ENCODE measurements around the gene UTS2B.

UTS2B gene

DNA sequence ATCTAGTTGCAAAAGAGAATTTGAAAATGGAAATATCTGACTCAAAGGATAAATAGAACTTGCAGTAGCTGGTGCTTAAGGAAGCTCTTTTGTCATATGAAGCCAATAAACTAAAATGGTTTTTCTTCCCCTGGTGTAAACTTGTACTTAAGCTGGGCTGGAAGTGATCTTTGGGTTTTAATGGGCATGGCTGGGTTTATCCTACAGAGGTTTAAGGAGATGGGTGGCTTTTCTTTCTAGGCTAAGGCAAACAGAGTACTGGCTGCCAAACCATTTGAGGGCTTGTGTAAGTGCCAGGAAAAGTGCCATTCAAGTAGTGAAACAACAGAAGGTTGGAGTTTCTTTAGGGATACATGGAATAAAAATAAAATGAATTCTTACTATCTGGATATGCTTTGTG, 12.1 kb upstream of the UTS2B start:
- Histone ChIP-seq H3K27me3 (replicated peaks in 2 of 5; ENCODE audit: control insufficient read depth in 4 of 5, insufficient read depth in 5 of 5, low read length in 4 of 5) (no peaks in the 10 kb centered on the region), H3K36me3 (ENCODE audit: control insufficient read depth in 4 of 4, insufficient read depth in 4 of 4, low read length in 3 of 4) (no peaks in the 10 kb centered on the region), H3K9me3 (ENCODE audit: control extremely low read depth in 1 of 5, control insufficient read depth in 4 of 5, insufficient read depth in 2 of 5, low read depth in 1 of 5, low read length in 4 of 5) (no peaks in the 10 kb centered on the region), H3K27ac (ENCODE audit: insufficient read depth in 1 of 2, low read depth in 1 of 2, low read length in 2 of 2, poor library complexity in 1 of 2, severe bottlenecking in 2 of 2) (no peak overlapping the region), H3K4me3 (ENCODE audit: control insufficient read depth in 1 of 7, extremely low read depth in 1 of 7, insufficient read depth in 4 of 7, low read depth in 2 of 7, low read length in 6 of 7) (no peak overlapping the region), H3K4me1 (ENCODE audit: control extremely low read depth in 1 of 4, control insufficient read depth in 4 of 4, insufficient read depth in 4 of 4, low read length in 3 of 4) (no peaks in the 10 kb centered on the region)
- POLR2A ChIA-PET: no interaction called here
- no peak for DNase-seq
- CTCF ChIA-PET: no interaction called here

DNA sequence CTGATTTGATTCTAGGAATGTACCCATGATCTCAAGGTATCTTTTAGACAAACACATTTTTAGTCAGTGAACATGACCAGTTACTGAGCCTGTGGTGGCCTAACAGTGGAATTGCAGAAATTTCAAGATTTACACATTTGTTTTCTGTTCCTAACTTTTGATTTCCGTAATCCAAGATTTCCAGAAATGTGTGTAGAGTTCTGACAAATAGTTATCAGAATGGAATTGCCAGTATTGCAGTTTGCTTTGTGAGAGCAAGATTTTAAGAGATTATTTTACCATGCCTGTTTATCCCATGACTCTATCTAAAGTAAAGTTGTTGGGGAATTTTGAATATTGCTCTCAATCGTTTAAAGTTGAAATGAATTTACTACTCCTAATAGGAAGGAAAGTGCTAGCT, 11.7 kb upstream of the UTS2B start:
- ChIA-PET POLR2A (no interaction called here), CTCF (no interaction called here)
- no CpG with 5 or more reads among the region's 2 CpGs for WGBS (ENCODE audit: insufficient coverage)

DNA sequence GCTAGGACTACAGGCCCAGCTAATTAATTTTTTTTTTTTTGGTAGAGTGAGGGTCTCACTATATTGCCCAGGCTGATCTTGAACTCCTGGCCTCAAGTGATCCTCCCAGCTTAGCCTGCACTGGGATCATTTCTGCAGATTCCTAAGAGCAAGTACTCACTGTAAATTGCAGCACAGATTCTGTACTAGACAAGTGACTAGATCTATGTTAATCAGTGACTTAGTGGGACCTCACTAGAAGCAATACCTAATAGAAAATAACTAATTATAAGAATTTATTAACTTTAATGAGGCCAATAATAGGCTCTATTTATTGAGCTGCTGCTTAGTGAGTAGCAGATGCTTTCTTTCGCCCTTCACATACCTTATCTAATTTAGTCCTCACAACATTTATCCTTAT, 10.6 kb upstream of the UTS2B start:
- no peaks in the 10 kb centered on the region for H3K36me3 ChIP-seq (ENCODE audit: control insufficient read depth in 4 of 4, insufficient read depth in 4 of 4, low read length in 3 of 4)
- WGBS (ENCODE audit: insufficient coverage): no CpG with 5 or more reads among the region's 1 CpG
- DNase-seq: no peak
- no peaks in the 10 kb centered on the region for H3K9me3 ChIP-seq (ENCODE audit: control extremely low read depth in 1 of 5, control insufficient read depth in 4 of 5, insufficient read depth in 2 of 5, low read depth in 1 of 5, low read length in 4 of 5)
- no peak overlapping the region for H3K27ac ChIP-seq (ENCODE audit: insufficient read depth in 1 of 2, low read depth in 1 of 2, low read length in 2 of 2, poor library complexity in 1 of 2, severe bottlenecking in 2 of 2)
- H3K4me3 ChIP-seq (ENCODE audit: control insufficient read depth in 1 of 7, extremely low read depth in 1 of 7, insufficient read depth in 4 of 7, low read depth in 2 of 7, low read length in 6 of 7): no peak overlapping the region
- H3K27me3 ChIP-seq (replicated peaks in 2 of 5; ENCODE audit: control insufficient read depth in 4 of 5, insufficient read depth in 5 of 5, low read length in 4 of 5): no peaks in the 10 kb centered on the region
- POLR2A ChIA-PET: no interaction called here
- no peaks in the 10 kb centered on the region for H3K4me1 ChIP-seq (ENCODE audit: control extremely low read depth in 1 of 4, control insufficient read depth in 4 of 4, insufficient read depth in 4 of 4, low read length in 3 of 4)
- CTCF ChIA-PET: interaction anchor here (0.6 kb wide), 2 partner anchors 52 to 738 kb away, joined by 3 read pairs; no protein-coding TSS in a partner anchor

More for the DNA sequence above, 11.7 kb upstream of the UTS2B start:
- Histone ChIP-seq H3K9me3 (ENCODE audit: control extremely low read depth in 1 of 5, control insufficient read depth in 4 of 5, insufficient read depth in 2 of 5, low read depth in 1 of 5, low read length in 4 of 5) (no peaks in the 10 kb centered on the region), H3K27ac (ENCODE audit: insufficient read depth in 1 of 2, low read depth in 1 of 2, low read length in 2 of 2, poor library complexity in 1 of 2, severe bottlenecking in 2 of 2) (no peak overlapping the region), H3K36me3 (ENCODE audit: control insufficient read depth in 4 of 4, insufficient read depth in 4 of 4, low read length in 3 of 4) (no peaks in the 10 kb centered on the region), H3K4me3 (ENCODE audit: control insufficient read depth in 1 of 7, extremely low read depth in 1 of 7, insufficient read depth in 4 of 7, low read depth in 2 of 7, low read length in 6 of 7) (no peak overlapping the region), H3K27me3 (replicated peaks in 2 of 5; ENCODE audit: control insufficient read depth in 4 of 5, insufficient read depth in 5 of 5, low read length in 4 of 5) (no peaks in the 10 kb centered on the region), H3K4me1 (ENCODE audit: control extremely low read depth in 1 of 4, control insufficient read depth in 4 of 4, insufficient read depth in 4 of 4, low read length in 3 of 4) (no peaks in the 10 kb centered on the region)
- DNase-seq: no peak

DNA sequence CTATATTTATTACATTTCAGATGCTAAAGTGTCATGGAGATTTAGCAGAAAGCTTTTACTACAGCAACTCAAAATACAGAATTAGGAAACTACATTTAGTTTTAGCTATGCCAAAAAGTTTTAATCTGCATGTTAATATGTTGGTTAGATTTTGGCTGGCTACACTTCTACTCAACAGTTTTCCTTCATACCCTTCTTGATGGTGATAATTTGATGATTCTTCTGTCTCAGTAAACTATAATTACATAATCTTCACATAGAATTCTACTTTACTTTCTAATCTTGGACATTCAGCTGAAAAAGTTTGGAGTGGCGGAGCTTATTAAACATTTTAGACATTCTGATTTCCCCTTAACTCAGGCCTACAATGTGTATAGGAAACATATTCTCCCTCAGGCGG, 10.0 kb upstream of the UTS2B start:
- no peak for DNase-seq
- POLR2A ChIA-PET: no interaction called here
- no peaks in the 10 kb centered on the region for H3K27me3 ChIP-seq (replicated peaks in 2 of 5; ENCODE audit: control insufficient read depth in 4 of 5, insufficient read depth in 5 of 5, low read length in 4 of 5)
- no peak overlapping the region for H3K4me3 ChIP-seq (ENCODE audit: control insufficient read depth in 1 of 7, extremely low read depth in 1 of 7, insufficient read depth in 4 of 7, low read depth in 2 of 7, low read length in 6 of 7)
- CTCF ChIA-PET: interaction anchor here (0.6 kb wide), 1 partner anchor 737 kb away, joined by 3 read pairs; no protein-coding TSS in a partner anchor
- no peak overlapping the region for H3K27ac ChIP-seq (ENCODE audit: insufficient read depth in 1 of 2, low read depth in 1 of 2, low read length in 2 of 2, poor library complexity in 1 of 2, severe bottlenecking in 2 of 2)
- no peaks in the 10 kb centered on the region for H3K9me3 ChIP-seq (ENCODE audit: control extremely low read depth in 1 of 5, control insufficient read depth in 4 of 5, insufficient read depth in 2 of 5, low read depth in 1 of 5, low read length in 4 of 5)
- no peaks in the 10 kb centered on the region for H3K4me1 ChIP-seq (ENCODE audit: control extremely low read depth in 1 of 4, control insufficient read depth in 4 of 4, insufficient read depth in 4 of 4, low read length in 3 of 4)
- H3K36me3 ChIP-seq (ENCODE audit: control insufficient read depth in 4 of 4, insufficient read depth in 4 of 4, low read length in 3 of 4): no peaks in the 10 kb centered on the region
- WGBS (ENCODE audit: insufficient coverage): no CpG with 5 or more reads among the region's 2 CpGs

DNA sequence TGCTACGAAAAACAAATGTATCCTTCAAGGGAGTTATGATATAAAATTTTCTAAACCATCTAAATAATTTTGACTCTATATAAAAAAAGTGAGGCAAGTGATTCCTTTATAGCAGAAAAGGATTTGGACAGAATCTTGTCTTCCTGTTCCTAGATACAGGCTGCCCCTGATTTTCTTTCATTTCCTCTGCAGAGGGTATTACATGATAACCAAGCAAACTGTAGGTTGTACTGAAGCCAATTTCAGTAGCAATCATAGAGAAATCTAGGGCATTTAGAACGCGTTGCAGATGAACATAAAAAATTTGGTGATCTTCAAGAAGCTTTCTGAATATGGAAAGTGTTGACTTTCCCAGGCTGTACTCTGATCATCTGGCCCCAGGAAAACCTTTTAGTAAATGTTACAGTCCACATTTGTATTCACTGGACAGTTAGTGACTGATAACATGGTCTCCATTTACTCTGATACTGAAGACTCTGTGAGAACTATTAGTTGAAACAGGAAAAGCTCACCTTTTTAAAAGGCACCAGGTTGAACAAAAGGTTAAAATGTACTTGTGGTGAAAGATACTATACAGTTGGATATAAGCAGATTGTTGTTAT, 9.1 kb upstream of the UTS2B start:
- Histone ChIP-seq H3K4me3 (ENCODE audit: control insufficient read depth in 1 of 7, extremely low read depth in 1 of 7, insufficient read depth in 4 of 7, low read depth in 2 of 7, low read length in 6 of 7) (no peak overlapping the region), H3K9me3 (ENCODE audit: control extremely low read depth in 1 of 5, control insufficient read depth in 4 of 5, insufficient read depth in 2 of 5, low read depth in 1 of 5, low read length in 4 of 5) (no peaks in the 10 kb centered on the region), H3K36me3 (ENCODE audit: control insufficient read depth in 4 of 4, insufficient read depth in 4 of 4, low read length in 3 of 4) (no peaks in the 10 kb centered on the region), H3K4me1 (ENCODE audit: control extremely low read depth in 1 of 4, control insufficient read depth in 4 of 4, insufficient read depth in 4 of 4, low read length in 3 of 4) (no peaks in the 10 kb centered on the region), H3K27me3 (replicated peaks in 2 of 5; ENCODE audit: control insufficient read depth in 4 of 5, insufficient read depth in 5 of 5, low read length in 4 of 5) (no peaks in the 10 kb centered on the region), H3K27ac (ENCODE audit: insufficient read depth in 1 of 2, low read depth in 1 of 2, low read length in 2 of 2, poor library complexity in 1 of 2, severe bottlenecking in 2 of 2) (no peak overlapping the region)
- DNase-seq: no peak
- 100% methylated on average over 1 of the region's 3 CpGs for WGBS (ENCODE audit: insufficient coverage)
- POLR2A ChIA-PET: no interaction called here
- CTCF ChIA-PET: interaction anchor here (1.3 kb wide), 1 partner anchor 27 kb away, joined by 3 read pairs; no protein-coding TSS in a partner anchor

DNA sequence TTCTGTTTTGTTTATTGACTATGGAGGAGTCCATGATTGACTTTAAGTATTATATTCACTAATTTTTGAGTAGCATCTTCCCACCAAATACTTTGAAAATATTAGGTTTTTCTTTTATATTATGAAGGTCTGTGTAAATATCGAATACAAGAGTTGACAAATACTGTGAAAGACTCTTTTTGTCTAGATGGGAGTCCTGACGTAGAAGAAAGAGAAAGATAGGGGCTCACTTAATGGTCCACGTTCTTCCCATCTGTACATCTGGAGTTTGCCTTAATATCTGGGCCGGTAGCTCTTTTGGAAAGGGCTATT, 7.8 kb upstream of the UTS2B start:
- Histone ChIP-seq H3K4me3 (ENCODE audit: control insufficient read depth in 1 of 7, extremely low read depth in 1 of 7, insufficient read depth in 4 of 7, low read depth in 2 of 7, low read length in 6 of 7) (no peak overlapping the region), H3K4me1 (ENCODE audit: control extremely low read depth in 1 of 4, control insufficient read depth in 4 of 4, insufficient read depth in 4 of 4, low read length in 3 of 4) (no peaks in the 10 kb centered on the region), H3K9me3 (ENCODE audit: control extremely low read depth in 1 of 5, control insufficient read depth in 4 of 5, insufficient read depth in 2 of 5, low read depth in 1 of 5, low read length in 4 of 5) (no peaks in the 10 kb centered on the region), H3K27me3 (replicated peaks in 2 of 5; ENCODE audit: control insufficient read depth in 4 of 5, insufficient read depth in 5 of 5, low read length in 4 of 5) (no peaks in the 10 kb centered on the region), H3K27ac (ENCODE audit: insufficient read depth in 1 of 2, low read depth in 1 of 2, low read length in 2 of 2, poor library complexity in 1 of 2, severe bottlenecking in 2 of 2) (no peak overlapping the region), H3K36me3 (ENCODE audit: control insufficient read depth in 4 of 4, insufficient read depth in 4 of 4, low read length in 3 of 4) (no peaks in the 10 kb centered on the region)
- CTCF ChIA-PET: no interaction called here
- 100% methylated on average over 3 of the region's 4 CpGs for WGBS (ENCODE audit: insufficient coverage)
- POLR2A ChIA-PET: no interaction called here
- DNase-seq: no peak

DNA sequence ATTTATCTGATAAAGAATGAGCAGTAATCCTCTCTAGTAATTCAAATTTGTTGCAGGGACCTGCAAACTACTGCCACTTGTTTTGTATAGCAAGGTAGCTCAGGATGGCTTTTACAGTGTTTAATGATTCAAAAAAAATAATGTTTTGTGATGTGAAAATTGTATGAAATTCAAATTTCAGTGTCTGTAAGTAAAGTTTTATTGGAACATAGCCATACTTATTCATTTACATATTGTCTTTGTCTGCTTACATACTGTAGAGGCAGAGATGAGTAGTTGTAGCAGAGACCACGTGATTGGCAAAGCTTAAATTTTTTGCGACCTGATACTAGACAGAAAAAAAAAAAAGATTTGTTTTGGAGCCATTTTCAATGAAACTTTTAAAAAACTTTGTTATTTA, 6.5 kb upstream of the UTS2B start:
- Histone ChIP-seq H3K27me3 (replicated peaks in 2 of 5; ENCODE audit: control insufficient read depth in 4 of 5, insufficient read depth in 5 of 5, low read length in 4 of 5) (peaks cover 0 to 1% (median 0%) of the 10 kb centered on the region in 5 experiments), H3K4me3 (ENCODE audit: control insufficient read depth in 1 of 7, extremely low read depth in 1 of 7, insufficient read depth in 4 of 7, low read depth in 2 of 7, low read length in 6 of 7) (no peak overlapping the region), H3K27ac (ENCODE audit: insufficient read depth in 1 of 2, low read depth in 1 of 2, low read length in 2 of 2, poor library complexity in 1 of 2, severe bottlenecking in 2 of 2) (no peak overlapping the region), H3K9me3 (ENCODE audit: control extremely low read depth in 1 of 5, control insufficient read depth in 4 of 5, insufficient read depth in 2 of 5, low read depth in 1 of 5, low read length in 4 of 5) (no peaks in the 10 kb centered on the region), H3K4me1 (ENCODE audit: control extremely low read depth in 1 of 4, control insufficient read depth in 4 of 4, insufficient read depth in 4 of 4, low read length in 3 of 4) (no peaks in the 10 kb centered on the region), H3K36me3 (ENCODE audit: control insufficient read depth in 4 of 4, insufficient read depth in 4 of 4, low read length in 3 of 4) (no peaks in the 10 kb centered on the region)
- no peak for DNase-seq
- no CpG with 5 or more reads among the region's 2 CpGs for WGBS (ENCODE audit: insufficient coverage)
- ChIA-PET POLR2A (no interaction called here), CTCF (interaction anchor here (1.2 kb wide), 1 partner anchor 440 kb away, joined by 3 read pairs; no protein-coding TSS in a partner anchor)

Data from common myeloid progenitor, CD34-positive (primary cell).